Stimulated activated CD8-positive, alpha-beta memory T cell treated with anti-CD3 and anti-CD28 coated beads, Interleukin-2, amount 100 ng/mL, for 48 hours (primary cell): Measurements from ENCODE around the gene ATP7B.
"Not testable (repeated sequence)": the region's sequence is repeated elsewhere in the genome, so short reads cannot be mapped to it uniquely, and the experiment has no call there.

Source experiments
- DNase-seq, 2 donors: peaks; one replicate each; pipeline ENCODE4 v3.0.0-alpha.2; 2020; ENCODE audit warnings: low read depth in 2 of 2

Gene ATP7B

GRCh38 chr13:51922771-51923480 is 88.3 kb downstream of the ATP7B start:
- no peak for DNase-seq

- DNase-seq: no peak
Observed at GRCh38 chr13:51921790-51922740, 89.2 kb downstream of the ATP7B start.

GRCh38 chr13:51920786-51921185 is 90.5 kb downstream of the ATP7B start:
- no peak for DNase-seq

- no peak for DNase-seq
Observed at GRCh38 chr13:51920267-51920666, 91.0 kb downstream of the ATP7B start.

- no peak for DNase-seq
Observed at GRCh38 chr13:51919531-51919930, 91.7 kb downstream of the ATP7B start.

- no peak for DNase-seq
Observed at GRCh38 chr13:51916962-51917361, 94.3 kb downstream of the ATP7B start.

GRCh38 chr13:51916051-51916818 is 95.0 kb downstream of the ATP7B start:
- DNase-seq: no peak

- no peak for DNase-seq
Observed at GRCh38 chr13:51914137-51914493, 97.1 kb downstream of the ATP7B start.

- no peak for DNase-seq
Observed at GRCh38 chr13:51913421-51914136, 97.7 kb downstream of the ATP7B start.

GRCh38 chr13:51912511-51913225 is 98.6 kb downstream of the ATP7B start:
- DNase-seq: no peak

- no peak for DNase-seq
Observed at GRCh38 chr13:51912091-51912490, 99.2 kb downstream of the ATP7B start.

- DNase-seq: no peak
Observed at GRCh38 chr13:51910508-51910907, 100.7 kb downstream of the ATP7B start.

- not testable (repeated sequence) for DNase-seq
Observed at GRCh38 chr13:51909265-51909664, 102.0 kb downstream of the ATP7B start.

- DNase-seq: no peak
Observed at GRCh38 chr13:51907040-51907732, 104.1 kb downstream of the ATP7B start.

- DNase-seq: no peak
Observed at GRCh38 chr13:51906581-51906980, 104.7 kb downstream of the ATP7B start.

GRCh38 chr13:51905787-51906186 is 105.5 kb downstream of the ATP7B start:
- DNase-seq: no peak

GRCh38 chr13:51902776-51903175 is 108.5 kb downstream of the ATP7B start:
- no peak for DNase-seq

GRCh38 chr13:51900471-51900870 is 110.8 kb downstream of the ATP7B start:
- no peak for DNase-seq

GRCh38 chr13:51895906-51896888 is 115.1 kb downstream of the ATP7B start:
- DNase-seq: peak; percentile 7 to 11
